NCI-H1930 (cell line): ENCODE measurements around the gene NDUFC2.
"Not testable (repeated sequence)": the region's sequence is repeated elsewhere in the genome, so short reads cannot be mapped to it uniquely, and the experiment has no call there.

ENCODE experiments used
- DNase-seq, 2 experiments: peaks; one replicate each; lab custom pipeline; 2025; lab: John Stamatoyannopoulos, UW

Gene NDUFC2

DNA sequence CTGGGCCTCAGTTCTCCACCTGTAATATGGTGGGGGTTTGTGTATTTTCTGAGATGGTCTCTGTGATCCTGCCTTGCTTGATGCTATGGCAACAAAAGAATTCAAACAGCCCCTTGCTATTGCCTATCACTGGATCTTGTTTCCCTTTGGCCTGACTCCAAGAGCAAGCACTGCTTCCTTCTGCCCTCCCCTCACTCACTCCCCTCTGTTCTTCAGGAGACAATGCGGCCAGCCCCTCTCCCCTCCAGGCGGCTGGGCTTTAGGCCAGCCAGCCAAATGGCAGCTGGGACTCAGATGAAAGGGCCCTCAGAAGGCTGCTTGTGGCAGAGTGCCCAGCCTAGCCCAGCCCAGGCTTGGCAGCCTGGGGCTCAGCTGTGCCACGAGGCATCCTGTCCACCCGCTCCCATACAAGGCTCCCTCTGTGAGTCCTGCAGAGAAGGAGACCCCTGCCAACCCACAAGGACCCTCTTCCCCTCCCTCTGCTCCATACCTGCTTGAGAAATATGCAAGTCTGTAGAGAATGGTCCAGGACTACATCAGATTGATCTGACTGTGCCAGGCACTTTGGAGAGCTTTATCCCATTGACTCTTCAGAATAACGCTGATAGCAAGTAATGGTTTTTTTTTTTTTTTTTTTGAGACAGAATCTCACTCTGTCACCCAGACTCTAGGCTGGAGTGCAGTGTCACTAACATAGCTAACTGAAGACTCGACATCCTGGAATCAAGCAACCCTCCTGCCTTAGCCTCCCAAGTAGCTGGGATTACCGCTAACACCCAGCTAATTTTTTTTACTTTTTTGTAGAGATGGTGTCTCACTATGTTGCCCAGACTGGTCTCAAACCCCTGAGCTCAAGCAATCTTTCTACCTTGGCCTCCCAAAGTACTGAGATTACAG is 49.0 kb downstream of the NDUFC2 start:
- DNase-seq: no peak

DNA sequence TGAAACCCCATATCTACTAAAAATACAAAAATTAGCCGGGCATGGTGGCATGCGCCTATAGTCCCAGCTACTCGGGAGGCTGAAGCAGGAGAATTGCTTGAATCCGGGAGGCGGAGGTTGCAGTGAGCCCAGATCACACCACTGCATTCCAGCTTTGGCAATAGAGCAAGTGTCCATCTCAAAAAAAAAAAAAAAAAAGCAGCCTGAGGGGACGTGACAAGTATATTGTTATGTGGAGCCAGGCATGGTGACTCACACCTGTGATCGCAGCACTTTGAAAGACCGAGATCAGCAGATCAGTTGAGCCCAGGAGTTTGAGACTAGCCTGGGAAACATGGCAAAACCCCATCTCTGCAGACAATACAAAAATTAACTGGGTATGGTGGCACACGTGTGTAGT is 51.2 kb downstream of the NDUFC2 start:
- DNase-seq: not testable (repeated sequence)

- DNase-seq: no peak
These were observed 51.9 kb downstream of the NDUFC2 start for GRCh38 chr11:78027759-78028158.

DNA sequence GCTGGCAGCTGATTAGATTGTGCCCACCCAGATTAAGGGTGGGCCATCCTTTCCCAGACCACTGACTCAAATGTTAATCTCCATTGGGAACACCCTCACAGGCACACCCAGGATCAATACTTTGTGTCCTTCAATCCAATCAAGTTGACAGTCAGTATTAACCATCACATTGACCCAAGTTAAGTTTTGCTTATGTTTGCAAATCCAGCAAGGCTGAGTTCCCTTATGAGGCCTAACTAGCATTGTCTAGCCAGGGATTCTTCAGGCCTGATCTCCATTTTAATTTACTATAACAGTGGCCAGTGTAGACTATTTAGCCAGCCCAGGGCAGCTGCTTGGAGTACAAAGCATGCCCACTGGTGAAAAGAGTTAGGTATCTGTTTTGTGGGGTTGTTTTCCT is 54.3 kb downstream of the NDUFC2 start:
- DNase-seq: no peak

GRCh38 chr11:78023426-78023825 is 56.2 kb downstream of the NDUFC2 start:
- no peak for DNase-seq

- peak in 1 of 2 experiments; percentile 6 for DNase-seq
These were observed 57.0 kb downstream of the NDUFC2 start, which contains the start of gene KCTD14 for GRCh38 chr11:78022397-78023396. KCTD14 (minus strand) TSS chr11:78023276; CDS start chr11:78023249, 27 bp downstream.

DNA sequence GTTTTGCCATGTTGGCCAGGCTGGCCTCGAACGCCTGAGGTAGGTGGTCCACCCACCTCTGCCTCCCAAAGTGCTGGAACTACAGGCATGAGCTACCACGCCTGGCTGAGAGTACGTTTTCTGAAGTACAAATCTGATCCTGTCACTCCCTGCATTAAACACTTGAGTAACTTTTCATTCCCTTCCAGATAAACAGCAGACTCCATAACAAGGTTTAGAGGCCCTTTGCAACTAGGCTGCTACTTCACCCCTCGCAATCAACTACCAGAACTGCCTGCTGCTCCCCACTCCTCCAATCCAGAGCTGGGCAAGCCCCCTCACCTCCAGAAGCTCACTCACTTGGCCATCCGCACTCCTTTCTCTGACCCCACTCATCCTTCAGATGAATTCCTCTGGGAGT is 58.1 kb downstream of the NDUFC2 start:
- DNase-seq: no peak

DNA sequence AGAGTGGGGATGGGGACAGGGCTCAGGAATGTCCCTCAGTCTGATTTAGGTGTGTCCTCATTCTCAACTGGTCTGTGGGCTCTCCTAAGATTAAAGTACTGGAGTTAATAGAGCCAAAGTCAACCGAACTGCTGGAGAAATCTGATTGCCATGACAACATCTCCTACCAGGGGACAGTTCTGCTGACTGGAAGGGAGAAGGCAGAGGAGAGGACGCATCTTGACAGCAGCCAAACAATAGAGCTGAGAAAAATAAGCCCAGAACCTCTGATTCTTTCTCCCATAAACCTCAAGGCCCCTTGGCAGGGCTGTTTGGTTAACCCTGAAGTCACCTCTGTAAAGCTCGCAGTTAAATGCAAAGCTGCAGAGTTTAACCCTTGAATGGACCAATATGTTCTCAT is 59.4 kb downstream of the NDUFC2 start:
- no peak for DNase-seq

- DNase-seq: no peak
These were observed 59.9 kb downstream of the NDUFC2 start for GRCh38 chr11:78019808-78020207.
